Liver (tissue), 3 donors: ENCODE measurements around the gene ABHD17C.

Experiments
- ATF3 ChIP-seq: IDR thresholded peaks from 2 replicates; pipeline ENCODE4 v1.6.1; 2016; ENCODE audit warnings: antibody characterized with exemption
- EGR1 ChIP-seq, 2 donors: IDR thresholded peaks; 2 replicates each; pipeline ENCODE4 v1.6.1; 2016 to 2018; ENCODE audit warnings: antibody characterized with exemption in 2 of 2, low read depth in 2 of 2
- GABPA ChIP-seq, 2 donors: IDR thresholded peaks in 1 of 2; conservative IDR thresholded peaks in 1 of 2; 2 replicates each; pipeline ENCODE4 v1.6.1; 2016; ENCODE audit warnings: antibody characterized with exemption in 2 of 2, mild to moderate bottlenecking in 1 of 2, moderate library complexity in 1 of 2
- HNF4A ChIP-seq, 2 donors: conservative IDR thresholded peaks; 2 replicates each; pipeline ENCODE4 v1.6.1; 2016; ENCODE audit warnings: antibody characterized with exemption in 2 of 2, mild to moderate bottlenecking in 2 of 2
- JUND ChIP-seq, 2 donors: IDR thresholded peaks; 2 replicates each; pipeline ENCODE4 v1.6.1; 2016; ENCODE audit warnings: antibody characterized with exemption in 2 of 2
- MAX ChIP-seq: IDR thresholded peaks from 2 replicates; pipeline ENCODE4 v1.6.1; 2016; ENCODE audit warnings: antibody characterized with exemption
- RAD21 ChIP-seq, 2 donors: IDR thresholded peaks; 2 replicates each; pipeline ENCODE4 v1.6.1; 2016; ENCODE audit warnings: antibody characterized with exemption in 2 of 2, mild to moderate bottlenecking in 2 of 2
- SP1 ChIP-seq: IDR thresholded peaks from 2 replicates; pipeline ENCODE4 v1.6.1; 2018; ENCODE audit warnings: antibody characterized with exemption, mild to moderate bottlenecking
- TAF1 ChIP-seq: conservative IDR thresholded peaks from 2 replicates; pipeline ENCODE4 v1.6.1; 2016; ENCODE audit warnings: antibody characterized with exemption, mild to moderate bottlenecking
- YY1 ChIP-seq: IDR thresholded peaks from 2 replicates; pipeline ENCODE4 v1.6.1; 2016; ENCODE audit warnings: antibody characterized with exemption, mild to moderate bottlenecking
- TF ChIP-seq, protein P1 (sequence below): fragments of 150-350 bp; IDR thresholded peaks from 2 replicates; pipeline ENCODE4 v1.5.1; 2017; ENCODE audit warnings: improper control_type of control experiment, low read depth, low read length; ENCODE audit not compliant: missing input control
- TF ChIP-seq, protein P2 (sequence below): IDR thresholded peaks from 2 replicates; pipeline ENCODE4 v1.6.1; 2016; ENCODE audit warnings: antibody characterized with exemption
- TF ChIP-seq, protein P3 (sequence below): IDR thresholded peaks from 2 replicates; pipeline ENCODE4 v1.6.1; 2016; ENCODE audit warnings: antibody characterized with exemption, mild to moderate bottlenecking
- donor health status: healthy.
- donor health status: healthy.

- TF ChIP-seq, protein P1, sequence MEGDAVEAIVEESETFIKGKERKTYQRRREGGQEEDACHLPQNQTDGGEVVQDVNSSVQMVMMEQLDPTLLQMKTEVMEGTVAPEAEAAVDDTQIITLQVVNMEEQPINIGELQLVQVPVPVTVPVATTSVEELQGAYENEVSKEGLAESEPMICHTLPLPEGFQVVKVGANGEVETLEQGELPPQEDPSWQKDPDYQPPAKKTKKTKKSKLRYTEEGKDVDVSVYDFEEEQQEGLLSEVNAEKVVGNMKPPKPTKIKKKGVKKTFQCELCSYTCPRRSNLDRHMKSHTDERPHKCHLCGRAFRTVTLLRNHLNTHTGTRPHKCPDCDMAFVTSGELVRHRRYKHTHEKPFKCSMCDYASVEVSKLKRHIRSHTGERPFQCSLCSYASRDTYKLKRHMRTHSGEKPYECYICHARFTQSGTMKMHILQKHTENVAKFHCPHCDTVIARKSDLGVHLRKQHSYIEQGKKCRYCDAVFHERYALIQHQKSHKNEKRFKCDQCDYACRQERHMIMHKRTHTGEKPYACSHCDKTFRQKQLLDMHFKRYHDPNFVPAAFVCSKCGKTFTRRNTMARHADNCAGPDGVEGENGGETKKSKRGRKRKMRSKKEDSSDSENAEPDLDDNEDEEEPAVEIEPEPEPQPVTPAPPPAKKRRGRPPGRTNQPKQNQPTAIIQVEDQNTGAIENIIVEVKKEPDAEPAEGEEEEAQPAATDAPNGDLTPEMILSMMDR: no peak
- TF ChIP-seq MAX (no peak), JUND (IDR thresholded peaks at IDR 0.05) (no peak), YY1 (no peak), GABPA (IDR thresholded peaks at IDR 0.05 in 1 of 2, conservative IDR thresholded peaks at IDR 0.05 in 1 of 2) (no peak), RAD21 (IDR thresholded peaks at IDR 0.05) (no peak), TAF1 (no peak), HNF4A (conservative IDR thresholded peaks at IDR 0.05) (no peak), SP1 (no peak), ATF3 (no peak), EGR1 (IDR thresholded peaks at IDR 0.05; ENCODE audit: low read depth in 2 of 2) (no peak)
- TF ChIP-seq, protein P2, sequence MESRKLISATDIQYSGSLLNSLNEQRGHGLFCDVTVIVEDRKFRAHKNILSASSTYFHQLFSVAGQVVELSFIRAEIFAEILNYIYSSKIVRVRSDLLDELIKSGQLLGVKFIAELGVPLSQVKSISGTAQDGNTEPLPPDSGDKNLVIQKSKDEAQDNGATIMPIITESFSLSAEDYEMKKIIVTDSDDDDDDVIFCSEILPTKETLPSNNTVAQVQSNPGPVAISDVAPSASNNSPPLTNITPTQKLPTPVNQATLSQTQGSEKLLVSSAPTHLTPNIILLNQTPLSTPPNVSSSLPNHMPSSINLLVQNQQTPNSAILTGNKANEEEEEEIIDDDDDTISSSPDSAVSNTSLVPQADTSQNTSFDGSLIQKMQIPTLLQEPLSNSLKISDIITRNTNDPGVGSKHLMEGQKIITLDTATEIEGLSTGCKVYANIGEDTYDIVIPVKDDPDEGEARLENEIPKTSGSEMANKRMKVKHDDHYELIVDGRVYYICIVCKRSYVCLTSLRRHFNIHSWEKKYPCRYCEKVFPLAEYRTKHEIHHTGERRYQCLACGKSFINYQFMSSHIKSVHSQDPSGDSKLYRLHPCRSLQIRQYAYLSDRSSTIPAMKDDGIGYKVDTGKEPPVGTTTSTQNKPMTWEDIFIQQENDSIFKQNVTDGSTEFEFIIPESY: no peak
- TF ChIP-seq, protein P3, sequence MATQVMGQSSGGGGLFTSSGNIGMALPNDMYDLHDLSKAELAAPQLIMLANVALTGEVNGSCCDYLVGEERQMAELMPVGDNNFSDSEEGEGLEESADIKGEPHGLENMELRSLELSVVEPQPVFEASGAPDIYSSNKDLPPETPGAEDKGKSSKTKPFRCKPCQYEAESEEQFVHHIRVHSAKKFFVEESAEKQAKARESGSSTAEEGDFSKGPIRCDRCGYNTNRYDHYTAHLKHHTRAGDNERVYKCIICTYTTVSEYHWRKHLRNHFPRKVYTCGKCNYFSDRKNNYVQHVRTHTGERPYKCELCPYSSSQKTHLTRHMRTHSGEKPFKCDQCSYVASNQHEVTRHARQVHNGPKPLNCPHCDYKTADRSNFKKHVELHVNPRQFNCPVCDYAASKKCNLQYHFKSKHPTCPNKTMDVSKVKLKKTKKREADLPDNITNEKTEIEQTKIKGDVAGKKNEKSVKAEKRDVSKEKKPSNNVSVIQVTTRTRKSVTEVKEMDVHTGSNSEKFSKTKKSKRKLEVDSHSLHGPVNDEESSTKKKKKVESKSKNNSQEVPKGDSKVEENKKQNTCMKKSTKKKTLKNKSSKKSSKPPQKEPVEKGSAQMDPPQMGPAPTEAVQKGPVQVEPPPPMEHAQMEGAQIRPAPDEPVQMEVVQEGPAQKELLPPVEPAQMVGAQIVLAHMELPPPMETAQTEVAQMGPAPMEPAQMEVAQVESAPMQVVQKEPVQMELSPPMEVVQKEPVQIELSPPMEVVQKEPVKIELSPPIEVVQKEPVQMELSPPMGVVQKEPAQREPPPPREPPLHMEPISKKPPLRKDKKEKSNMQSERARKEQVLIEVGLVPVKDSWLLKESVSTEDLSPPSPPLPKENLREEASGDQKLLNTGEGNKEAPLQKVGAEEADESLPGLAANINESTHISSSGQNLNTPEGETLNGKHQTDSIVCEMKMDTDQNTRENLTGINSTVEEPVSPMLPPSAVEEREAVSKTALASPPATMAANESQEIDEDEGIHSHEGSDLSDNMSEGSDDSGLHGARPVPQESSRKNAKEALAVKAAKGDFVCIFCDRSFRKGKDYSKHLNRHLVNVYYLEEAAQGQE: no peak
Measured at GRCh38 chr15:80703081-80703480, 8.0 kb downstream of the ABHD17C start.
